ENCODE results near the gene ATXN1.

GRCh38 chr6:16311763-16312162, 449.5 kb downstream of the ATXN1 start:
- TF ChIP-seq, protein P1, sequence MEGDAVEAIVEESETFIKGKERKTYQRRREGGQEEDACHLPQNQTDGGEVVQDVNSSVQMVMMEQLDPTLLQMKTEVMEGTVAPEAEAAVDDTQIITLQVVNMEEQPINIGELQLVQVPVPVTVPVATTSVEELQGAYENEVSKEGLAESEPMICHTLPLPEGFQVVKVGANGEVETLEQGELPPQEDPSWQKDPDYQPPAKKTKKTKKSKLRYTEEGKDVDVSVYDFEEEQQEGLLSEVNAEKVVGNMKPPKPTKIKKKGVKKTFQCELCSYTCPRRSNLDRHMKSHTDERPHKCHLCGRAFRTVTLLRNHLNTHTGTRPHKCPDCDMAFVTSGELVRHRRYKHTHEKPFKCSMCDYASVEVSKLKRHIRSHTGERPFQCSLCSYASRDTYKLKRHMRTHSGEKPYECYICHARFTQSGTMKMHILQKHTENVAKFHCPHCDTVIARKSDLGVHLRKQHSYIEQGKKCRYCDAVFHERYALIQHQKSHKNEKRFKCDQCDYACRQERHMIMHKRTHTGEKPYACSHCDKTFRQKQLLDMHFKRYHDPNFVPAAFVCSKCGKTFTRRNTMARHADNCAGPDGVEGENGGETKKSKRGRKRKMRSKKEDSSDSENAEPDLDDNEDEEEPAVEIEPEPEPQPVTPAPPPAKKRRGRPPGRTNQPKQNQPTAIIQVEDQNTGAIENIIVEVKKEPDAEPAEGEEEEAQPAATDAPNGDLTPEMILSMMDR (conservative IDR thresholded peaks at IDR 0.05; ENCODE audit: low read depth, low read length) = no peak
- TF ChIP-seq EZH2 (IDR thresholded peaks at IDR 0.05; ENCODE audit: low read length, unreplicated experiment) (no peak), EZH2phosphoT487 (IDR thresholded peaks at IDR 0.05; ENCODE audit: borderline replicate concordance, low read length) (no peak)

Data from PC-3 (cell line).